NCI-H748 (cell line): Measurements from ENCODE around the gene ALPK1.

ENCODE experiments used
- DNase-seq: peaks from one replicate; lab custom pipeline; 2025; ENCODE audit not compliant: unreplicated experiment; lab: John Stamatoyannopoulos, UW

ALPK1 gene

DNA sequence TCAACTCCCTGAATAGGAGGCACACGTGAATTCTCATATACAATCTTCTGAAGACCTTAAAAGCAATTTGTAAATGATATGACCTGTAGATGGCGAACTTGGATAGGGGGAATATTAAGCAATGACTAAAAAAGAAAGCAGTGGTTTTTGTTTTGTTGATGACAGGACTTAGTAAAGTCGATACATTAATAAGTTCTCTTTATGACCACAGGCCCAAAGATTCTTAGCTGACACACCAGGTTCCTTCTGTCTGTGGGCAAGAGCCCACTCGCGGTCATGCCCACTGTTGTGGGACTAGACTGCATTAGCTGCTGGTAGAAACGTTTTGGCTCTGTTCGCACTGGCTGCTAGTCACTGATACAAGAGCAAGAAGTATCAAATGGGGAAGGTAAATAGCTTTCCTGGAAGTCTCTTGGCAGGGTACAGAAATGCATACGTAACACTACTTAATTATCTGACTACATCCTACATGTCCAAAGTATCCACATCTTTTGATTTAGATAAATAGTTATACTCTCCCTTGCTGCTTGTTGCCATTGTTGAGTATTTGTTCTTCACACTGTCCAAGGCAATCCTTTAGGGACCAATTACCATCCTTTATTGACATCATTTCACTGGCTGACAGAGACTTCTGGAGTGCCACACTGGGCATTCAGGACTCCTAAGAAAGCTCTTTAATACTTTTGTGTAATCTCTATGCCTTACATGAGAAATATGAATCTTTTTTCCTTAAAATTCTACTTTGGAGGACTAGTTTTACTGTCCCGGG lies 31.0 kb downstream of the ALPK1 start:
- DNase-seq: peak; percentile 54

DNA sequence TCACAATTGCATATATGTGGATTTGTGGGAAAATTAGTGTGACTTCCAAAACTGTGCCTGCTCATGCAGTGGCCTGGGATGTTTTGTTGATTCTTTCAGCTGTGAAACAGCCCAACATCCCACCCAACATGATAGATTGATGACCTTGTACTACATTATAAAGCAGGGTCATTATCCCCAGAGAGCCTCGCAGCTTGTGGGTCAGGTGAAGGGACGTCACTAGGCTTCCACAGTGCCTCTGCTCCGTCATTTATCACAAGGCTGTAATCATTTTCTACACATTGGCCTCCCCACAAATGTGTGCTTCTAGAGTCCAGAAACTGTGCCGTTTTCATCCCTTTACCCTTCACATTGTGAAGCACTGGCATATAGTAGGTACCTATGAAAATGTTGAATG lies 31.6 kb downstream of the ALPK1 start:
- DNase-seq: no peak

DNA sequence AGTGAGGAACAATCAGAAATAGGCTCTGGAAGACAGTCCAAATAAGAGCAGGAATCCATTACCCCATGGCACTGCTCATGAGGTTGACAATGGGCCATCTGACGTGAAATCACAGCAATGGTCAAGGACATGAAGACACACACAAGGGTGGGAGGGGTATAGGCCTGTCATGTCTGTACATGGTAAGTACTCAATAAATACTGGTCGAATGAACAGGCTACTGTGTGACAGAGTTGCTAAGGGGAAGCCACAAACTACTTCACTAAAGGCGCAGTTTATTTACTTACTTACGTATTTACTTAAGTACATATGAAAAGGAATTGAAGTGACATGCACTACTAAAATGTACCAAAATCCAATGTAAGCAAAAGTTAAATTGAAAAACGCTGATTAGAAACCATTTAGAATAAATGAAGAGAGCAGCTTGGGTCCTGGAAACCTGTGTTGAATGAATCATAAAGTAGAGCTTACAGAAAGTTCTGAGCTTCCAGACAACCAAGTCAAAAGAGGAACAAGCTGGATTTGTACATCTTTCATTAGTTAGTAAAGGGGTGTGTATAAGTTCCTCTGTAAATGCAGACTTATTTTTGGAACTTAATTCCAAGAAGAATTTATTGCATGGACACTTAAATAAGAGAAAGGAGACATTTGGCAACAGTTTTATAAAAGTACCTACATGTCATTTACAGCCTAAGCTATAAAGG lies 32.7 kb downstream of the ALPK1 start:
- DNase-seq: no peak

DNA sequence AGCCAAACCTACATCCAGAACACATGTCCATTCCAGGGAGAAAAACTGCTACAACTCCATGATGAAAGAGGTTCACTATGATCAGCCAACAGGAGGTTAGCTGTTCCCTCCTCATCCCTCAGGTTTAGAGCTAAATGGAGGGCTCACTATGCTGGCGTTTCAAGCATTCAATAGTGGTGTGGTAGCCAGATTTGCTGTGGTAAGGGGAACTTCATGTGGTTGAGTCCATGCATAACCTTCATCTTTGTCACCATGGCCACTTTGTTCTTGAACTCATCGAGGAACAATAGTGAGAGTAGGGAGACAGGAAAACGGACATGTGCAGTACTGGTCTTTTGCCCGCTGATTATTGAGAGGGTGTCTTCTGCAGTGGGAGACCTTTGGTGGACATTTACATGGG lies 33.8 kb downstream of the ALPK1 start:
- DNase-seq: no peak

DNA sequence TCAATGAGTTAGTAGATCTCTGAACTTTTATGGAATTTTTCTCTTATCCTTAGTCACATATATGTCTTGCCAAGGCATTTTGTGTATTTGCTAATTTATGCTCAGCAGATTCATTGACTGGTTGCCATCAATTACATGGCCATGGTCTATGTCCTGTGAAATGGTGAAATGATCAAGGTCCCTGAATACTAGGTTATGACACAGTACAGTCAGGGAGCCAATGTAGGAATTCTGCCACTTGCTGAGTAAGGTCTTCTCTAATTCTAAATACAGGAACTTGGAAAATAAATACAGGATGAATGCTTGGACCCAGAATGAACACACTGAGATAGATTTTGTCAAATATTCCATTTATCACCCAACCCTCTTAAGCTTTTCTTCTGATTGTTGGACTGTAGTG lies 35.2 kb downstream of the ALPK1 start:
- no peak for DNase-seq

DNA sequence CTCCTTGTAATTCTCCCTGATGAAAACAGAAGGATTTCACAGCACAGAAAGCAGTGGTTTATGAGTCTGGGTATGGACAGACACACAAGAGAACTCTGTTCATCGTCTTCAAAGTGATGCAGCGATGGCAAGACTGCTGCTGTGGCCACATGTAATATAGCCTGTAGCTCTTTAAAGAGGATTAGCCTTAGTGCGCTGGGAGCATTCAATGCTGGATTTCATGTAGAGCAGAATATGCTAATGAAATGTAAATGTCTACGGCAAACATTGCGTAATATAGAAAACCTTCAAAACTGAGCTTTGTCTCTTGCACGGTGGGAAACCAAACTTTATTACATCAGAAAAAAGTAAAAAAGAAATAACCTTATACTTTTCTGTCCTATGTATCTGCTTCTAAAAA lies 42.9 kb downstream of the ALPK1 start:
- no peak for DNase-seq

DNA sequence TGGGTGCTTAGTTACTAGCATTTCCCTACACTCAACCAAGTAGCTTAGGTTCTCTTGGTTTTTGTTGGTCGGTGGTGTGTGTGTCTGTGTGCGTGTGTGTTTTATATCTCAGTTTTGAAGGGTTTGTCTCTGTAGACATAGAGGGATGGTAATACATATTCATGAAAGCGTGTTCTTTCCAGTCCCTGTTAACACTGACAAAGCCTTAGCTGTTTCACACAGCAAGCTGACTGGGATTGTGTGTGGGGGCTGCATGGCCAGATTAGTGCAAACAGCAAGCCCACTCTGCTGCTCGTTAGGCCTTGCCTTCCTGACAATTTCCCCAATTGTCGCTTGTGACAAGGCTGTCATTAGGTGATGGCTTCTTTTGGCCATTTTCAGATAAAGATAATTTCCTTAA lies 43.9 kb downstream of the ALPK1 start:
- no peak for DNase-seq

DNA sequence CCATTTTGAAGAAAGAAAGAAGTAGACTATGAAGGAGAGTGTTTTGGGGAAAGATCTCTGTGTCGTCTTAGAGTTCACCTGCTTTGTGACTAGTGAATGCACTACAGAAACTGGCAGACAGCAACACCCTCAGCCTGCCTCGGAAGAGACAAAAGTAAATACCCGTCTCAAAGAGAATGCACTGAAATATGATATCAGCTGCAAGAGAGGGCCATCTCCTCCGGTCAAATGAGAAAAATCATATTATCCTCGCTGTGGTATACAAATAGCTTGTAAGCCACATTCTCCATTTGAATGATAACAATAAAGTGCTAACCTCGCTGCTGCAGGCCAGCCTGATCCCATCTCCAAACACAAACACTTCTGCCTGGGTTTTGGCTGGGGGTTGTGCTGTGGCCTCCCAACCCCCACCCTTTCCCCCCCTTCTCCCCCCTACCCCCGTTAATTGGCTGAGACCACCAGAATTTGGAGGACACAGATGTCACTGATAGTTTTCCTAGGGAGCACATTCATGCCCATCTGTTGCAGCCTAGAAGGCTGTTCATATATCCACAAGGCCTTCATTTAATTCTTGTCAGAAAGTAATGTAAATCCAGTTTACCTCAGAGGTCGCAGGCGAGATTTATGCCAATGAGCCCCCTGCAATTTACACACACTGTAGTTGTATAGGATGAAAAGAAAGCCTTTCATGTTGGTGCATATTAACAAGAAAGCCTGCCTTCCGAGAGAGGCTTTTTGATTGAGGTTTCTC lies 46.3 kb downstream of the ALPK1 start:
- peak; percentile 73 for DNase-seq

DNA sequence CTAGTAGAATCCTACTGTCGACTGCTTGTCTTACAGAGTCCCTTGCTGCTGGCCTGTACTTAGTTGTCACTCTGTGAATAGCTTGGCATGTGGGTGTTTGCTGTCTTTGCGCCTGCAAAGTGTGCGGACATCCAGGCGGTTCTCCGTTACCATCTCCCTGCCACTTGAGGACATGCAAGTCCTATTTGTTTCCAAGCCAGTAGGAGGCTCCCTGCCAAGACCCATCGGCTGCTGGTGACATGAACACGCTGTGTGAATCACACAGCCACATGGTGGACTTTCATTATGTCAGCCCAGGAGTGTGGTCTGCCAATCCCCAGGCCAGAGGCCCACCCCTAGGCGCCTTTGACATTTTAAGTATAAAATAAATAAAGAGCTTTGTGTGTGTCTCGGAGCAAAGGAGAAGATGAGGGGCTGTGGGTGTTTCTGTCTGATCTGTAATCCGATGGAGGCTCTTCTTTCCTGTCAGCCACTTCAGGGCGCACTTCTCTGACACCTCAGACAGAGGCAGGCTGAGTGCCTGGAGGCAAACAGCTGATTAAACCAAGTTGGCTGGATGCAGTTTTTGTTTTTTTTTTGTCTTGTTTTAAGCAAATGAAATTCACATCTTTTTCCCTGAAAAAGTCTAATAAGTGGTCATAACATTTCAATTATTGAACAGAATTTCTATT lies 51.5 kb downstream of the ALPK1 start:
- DNase-seq: peak; percentile 54

DNA sequence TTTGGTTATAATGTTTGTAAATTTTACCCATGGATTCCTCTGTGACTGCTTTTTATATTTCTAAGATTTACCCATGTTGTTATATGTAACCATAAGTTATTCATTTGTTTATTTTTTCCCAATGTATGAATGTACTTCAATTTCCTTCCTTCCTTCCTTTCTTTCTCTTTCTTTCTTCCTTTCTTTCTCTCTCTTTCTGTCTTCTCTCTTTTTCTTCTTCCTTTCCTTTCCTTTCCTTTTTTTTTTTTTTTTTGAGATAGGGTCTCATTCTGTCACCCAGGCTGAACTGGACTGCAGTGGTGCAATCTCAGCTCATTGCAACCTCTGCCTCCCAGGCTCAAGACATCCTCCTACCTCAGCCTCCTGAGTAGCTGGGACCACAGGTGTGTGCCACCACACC lies 55.6 kb downstream of the ALPK1 start:
- DNase-seq: no peak

DNA sequence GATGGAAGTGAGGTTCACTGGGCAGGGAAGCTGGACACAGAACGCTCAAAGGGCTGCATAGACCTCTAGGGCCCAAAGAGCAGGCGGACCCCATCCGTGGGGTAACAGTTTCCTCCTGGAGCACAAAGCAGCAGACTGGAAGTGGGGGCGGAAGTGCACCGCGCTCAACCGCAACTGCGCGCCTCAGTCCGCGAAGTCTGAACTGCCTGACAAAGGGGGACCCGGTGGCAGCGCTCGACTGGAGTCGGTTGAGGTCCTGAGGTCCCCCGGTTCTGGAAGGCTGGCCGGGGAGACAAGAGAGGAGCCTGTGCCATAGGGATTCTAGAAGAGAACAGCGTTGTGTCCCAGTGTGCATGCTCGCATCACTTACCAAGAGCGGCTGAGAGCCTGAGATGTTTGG lies 58.5 kb downstream of the ALPK1 start:
- DNase-seq: no peak

DNA sequence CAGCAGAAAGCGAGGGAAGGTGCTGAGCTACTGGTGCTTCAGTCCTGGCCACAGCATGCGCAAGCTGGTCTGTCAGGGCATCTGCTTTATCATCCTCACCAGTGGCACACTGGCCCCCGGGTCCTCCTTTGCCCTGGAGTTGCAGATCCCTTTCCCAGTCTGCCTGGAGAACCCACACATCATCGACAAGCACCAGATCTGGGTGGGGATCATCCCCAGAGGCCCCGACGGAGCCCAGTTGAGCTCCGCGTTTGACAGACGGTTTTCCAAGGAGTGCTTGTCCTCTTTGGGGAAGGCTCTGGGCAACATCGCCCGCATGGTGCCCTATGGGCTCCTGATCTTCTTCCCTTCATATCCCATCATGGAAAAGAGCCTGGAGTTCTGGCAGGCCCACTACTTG lies 60.3 kb downstream of the ALPK1 start:
- DNase-seq: no peak

DNA sequence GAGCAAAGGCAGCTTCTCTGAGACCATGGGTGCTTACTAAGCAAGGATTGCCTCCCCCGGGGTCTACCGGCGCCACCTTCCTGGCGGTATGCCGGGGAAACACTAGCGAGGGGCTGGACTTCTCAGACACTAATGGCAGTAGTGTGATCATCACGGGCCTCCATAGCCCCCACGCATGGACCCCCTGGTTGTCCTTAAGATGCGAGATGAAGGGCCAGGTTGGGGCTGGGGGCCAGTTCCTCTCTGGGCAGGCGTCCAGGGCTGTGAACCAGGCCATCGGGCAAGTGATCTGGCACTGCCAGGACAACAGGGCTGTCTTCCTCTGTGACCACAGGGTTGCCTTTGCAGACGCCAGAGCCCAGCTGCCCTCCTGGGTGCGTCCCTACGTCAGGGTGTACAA lies 60.7 kb downstream of the ALPK1 start:
- DNase-seq: no peak

DNA sequence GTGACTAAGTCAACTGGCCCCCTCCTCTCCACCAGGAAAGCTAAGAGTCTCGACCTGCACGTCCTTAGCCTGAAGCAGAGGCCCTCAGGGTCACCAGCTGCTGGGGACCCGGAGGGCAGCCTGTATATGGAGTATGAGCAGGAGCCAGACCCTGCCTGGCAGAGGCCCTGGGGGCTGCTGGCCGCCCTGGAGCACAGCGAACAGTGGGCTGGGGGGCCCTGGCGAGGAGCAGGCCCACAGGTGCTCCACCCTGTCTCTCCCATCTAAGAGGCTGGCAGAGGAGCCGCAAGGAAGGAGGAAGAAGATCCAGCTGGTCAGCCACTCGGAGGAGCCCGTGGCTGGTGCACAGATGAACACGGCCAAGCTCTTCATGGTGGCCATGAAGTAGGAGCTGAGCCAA lies 61.2 kb downstream of the ALPK1 start:
- DNase-seq: no peak

DNA sequence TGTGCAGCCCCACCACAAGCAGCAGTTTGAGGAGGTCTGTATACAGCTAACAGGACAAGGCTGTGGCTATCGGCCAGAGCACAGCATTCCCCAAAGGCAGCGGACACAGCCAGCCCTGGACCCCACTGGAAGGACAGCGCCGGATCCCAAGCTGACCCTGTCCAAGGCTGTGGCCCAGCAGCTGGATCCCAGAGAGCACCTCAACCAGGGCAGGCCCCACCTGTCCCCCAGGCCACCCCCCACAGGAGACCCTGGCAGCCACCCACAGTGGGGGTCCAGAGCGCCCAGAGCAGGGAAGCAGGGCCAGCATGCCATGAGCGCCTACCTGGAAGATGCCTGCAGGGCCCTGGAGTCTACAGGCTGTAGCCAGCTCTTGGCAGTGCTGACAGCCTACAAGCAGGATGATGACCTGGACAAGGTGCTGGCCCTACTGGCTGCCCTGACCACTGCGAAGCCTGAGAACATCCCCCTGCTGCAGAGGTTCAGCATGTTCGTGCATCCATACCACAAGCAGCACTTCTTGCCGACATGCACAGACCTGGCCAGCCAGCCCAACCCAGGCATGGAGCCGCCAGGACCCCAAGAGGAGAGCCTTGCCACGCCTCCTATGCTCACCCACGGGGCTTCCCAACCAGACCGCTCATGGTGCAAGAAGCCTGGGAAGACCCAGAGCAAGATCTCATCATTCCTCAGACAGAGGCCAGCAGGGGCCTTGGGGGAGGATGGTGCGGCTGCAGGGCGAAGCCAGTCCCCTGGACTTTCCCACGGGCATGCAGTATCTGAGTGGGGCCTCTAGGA lies 62.0 kb downstream of the ALPK1 start:
- DNase-seq: no peak

DNA sequence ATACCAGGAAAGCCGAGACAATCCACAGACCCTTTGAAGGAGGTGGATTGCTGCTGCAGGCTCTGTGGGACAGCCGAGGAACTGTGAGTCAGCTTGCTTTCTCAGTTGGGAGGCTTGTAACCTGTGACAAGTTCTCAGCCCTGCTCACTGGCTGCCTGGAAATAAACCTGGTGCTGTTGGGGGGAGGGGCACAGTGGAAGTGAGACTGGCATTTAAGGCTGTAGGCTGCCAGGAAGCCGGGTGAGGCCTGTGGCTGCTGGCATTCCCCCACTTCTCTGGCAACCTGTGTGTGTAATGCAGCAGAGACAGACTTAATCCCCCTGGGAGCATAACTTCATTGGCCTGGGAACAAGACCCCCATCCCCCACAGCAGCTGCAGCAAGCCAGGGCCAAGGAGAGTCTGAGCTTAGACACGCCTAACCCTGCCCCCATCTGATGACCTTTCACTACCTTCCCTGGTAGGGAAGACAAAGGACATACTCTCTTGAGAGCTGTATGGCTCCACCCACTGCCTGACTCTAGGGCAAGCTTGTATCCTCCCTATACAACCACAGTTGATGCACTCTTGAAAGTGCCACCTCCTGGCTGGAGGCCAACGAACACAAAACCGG lies 64.1 kb downstream of the ALPK1 start:
- peak; percentile 59 for DNase-seq

DNA sequence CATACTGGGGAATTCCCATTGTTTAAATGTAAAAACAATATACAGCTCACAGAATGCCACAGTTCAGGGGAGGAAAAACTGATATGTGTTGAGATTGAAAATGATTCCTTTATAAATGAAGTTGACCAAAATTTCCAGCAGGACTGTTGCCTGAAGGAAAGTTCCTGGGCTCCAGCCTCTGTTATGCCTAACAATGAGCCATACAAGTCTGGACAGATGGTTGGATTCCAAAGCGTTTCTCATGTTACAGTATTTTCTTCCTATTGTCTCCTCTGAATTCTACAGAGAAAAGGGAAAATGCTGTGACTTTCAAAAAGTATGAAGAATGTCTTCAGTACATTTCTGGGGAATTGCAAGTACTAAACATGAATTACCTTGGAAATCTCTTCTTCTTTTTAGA lies 73.3 kb downstream of the ALPK1 start:
- DNase-seq: no peak

DNA sequence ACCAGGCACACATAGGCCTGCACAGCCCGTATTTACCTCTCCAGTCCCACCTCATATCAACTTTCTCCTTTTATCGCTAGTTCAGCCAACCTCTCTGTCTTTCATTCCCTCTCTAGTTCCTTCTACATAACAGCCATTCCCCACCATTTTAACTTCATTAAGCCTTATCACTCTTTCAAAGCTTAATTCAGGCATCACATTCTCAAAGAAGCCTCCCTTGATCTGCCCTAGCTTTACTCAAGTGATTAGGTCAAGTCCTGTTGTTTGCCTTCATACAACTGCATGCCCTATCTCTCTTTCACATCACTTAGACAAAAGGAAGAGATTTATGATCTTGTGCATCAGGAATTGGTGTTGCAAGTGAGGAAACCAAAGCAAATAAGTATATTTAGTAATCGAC lies 74.2 kb downstream of the ALPK1 start:
- DNase-seq: no peak

DNA sequence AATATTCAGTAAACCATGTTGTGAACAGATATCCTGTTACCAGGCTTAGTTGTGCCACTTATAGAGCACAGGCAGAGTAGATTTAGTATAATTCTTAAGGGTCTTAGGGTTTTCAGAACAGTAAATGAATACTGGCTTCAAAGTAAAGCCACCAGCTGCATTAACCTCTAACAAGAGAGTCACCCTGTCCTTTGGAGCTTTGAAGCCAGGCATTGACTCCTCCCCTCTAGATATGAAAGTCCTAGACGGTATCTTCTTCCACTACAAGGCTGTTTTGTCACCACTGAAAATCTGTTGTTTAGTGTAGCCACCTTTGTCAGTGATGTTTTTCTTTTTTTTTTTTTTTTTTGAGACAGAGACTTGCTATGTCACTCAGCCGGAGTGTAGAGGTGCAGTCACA lies 77.7 kb downstream of the ALPK1 start:
- DNase-seq: no peak

DNA sequence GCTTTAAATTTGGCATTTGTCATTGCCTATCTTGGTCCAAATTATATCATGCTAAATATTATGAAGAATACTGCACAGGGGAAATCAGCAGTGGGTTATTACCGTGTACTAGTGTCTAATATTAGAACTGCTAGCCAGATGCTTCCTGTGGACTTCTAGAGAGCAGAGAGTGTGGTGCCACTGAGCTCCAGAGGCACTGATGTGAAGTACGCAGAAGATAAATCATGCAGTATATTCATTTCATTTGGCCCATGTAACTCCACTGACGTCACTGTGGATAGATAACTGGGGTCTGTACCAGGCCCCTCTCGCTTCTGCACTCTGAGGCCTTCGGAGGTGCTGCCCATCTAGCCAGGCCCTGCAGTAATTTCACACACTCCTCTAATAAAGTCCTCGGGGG lies 80.0 kb downstream of the ALPK1 start:
- no peak for DNase-seq
